DND-41 (cell line): ENCODE results near the gene SLC25A19.
"Not testable (repeated sequence)": the region's sequence is repeated elsewhere in the genome, so short reads cannot be mapped to it uniquely, and the experiment has no call there.

Source experiments
- ATAC-seq: fragments of 200-7000 bp; cut with Tn5 transposase; 3 replicates; pipeline ENCODE4 v1.9.1; 2021; ENCODE audit warnings: low read depth; ENCODE audit not compliant: insufficient read depth
- DNase-seq: peaks from one replicate; pipeline ENCODE4 v3.0.0-alpha.2; 2020
- H2AFZ ChIP-seq: 2 replicates; pipeline ENCODE4 v1.6.0; 2012; ENCODE audit warnings: low read depth, low read length
- H3K27ac ChIP-seq: 2 replicates; pipeline ENCODE4 v1.5.1; 2012; ENCODE audit warnings: low read length, inconsistent platforms
- H3K27me3 ChIP-seq: fragments of 200-600 bp; sonication (generic); 2 replicates; pipeline ENCODE4 v1.6.0; 2012; ENCODE audit warnings: low read length, mild to moderate bottlenecking, inconsistent platforms; ENCODE audit not compliant: insufficient read depth, poor library complexity
- H3K36me3 ChIP-seq: 2 replicates; pipeline ENCODE4 v1.5.1; 2012; ENCODE audit warnings: low read length, inconsistent platforms; ENCODE audit not compliant: insufficient read depth
- H3K4me1 ChIP-seq: 2 replicates; pipeline ENCODE4 v1.5.1; 2012; ENCODE audit warnings: mild to moderate bottlenecking, low read length; ENCODE audit not compliant: insufficient read depth
- H3K4me2 ChIP-seq: 2 replicates; pipeline ENCODE4 v1.6.0; 2012; ENCODE audit warnings: mild to moderate bottlenecking, moderate library complexity, low read length, inconsistent platforms; ENCODE audit not compliant: insufficient read depth
- H3K4me3 ChIP-seq, 2 experiments: fragments of 200-600 bp in 1 of 2; shearing (Covaris generic) in 1 of 2; 2 replicates each; pipeline ENCODE4 v1.5.1; 2012 to 2016; ENCODE audit warnings: inconsistent platforms in 2 of 2, low read length in 2 of 2, mild to moderate bottlenecking in 2 of 2, low read depth in 1 of 2, moderate library complexity in 1 of 2
- H3K79me2 ChIP-seq: 2 replicates; pipeline ENCODE4 v1.6.0; 2012; ENCODE audit warnings: low read length, inconsistent platforms; ENCODE audit not compliant: insufficient read depth
- H3K9ac ChIP-seq: 2 replicates; pipeline ENCODE4 v1.6.0; 2012; ENCODE audit warnings: low read depth, mild to moderate bottlenecking, inconsistent platforms, low read length, moderate library complexity
- H3K9me3 ChIP-seq: 2 replicates; pipeline ENCODE4 v1.5.1; 2012; ENCODE audit warnings: low read length, moderate library complexity, mild to moderate bottlenecking, inconsistent platforms; ENCODE audit not compliant: insufficient read depth, severe bottlenecking
- H4K20me1 ChIP-seq: 2 replicates; pipeline ENCODE4 v1.6.0; 2012; ENCODE audit warnings: low read length; ENCODE audit not compliant: insufficient read depth
- EZH2 ChIP-seq: IDR thresholded peaks from 3 replicates; pipeline ENCODE4 v1.6.1; 2012; ENCODE audit warnings: borderline replicate concordance, low read depth, mild to moderate bottlenecking, moderate library complexity, low read length, inconsistent platforms; ENCODE audit not compliant: severe bottlenecking
- TF ChIP-seq, protein P1 (sequence below): IDR thresholded peaks from 2 replicates; pipeline ENCODE4 v1.5.1; 2012; ENCODE audit warnings: borderline replicate concordance, low read length, moderate library complexity, mild to moderate bottlenecking; ENCODE audit not compliant: poor library complexity, severe bottlenecking; ENCODE audit errors: extremely low read depth

The SLC25A19 gene

GRCh38 chr17:75260641-75261335, 28.4 kb downstream of the SLC25A19 start:
- Histone ChIP-seq H2AFZ (peak overlapping the region; percentile 89), H3K27me3 (no peaks in the 10 kb centered on the region), H3K4me2 (peak overlapping the region; percentile 82), H3K36me3 (peaks cover 30% of the 10 kb centered on the region), H3K4me3 (peak overlapping the region; percentile 67 to 77), H4K20me1 (peaks cover 24% of the 10 kb centered on the region), H3K9me3 (no peaks in the 10 kb centered on the region), H3K9ac (peak overlapping the region; percentile 81), H3K27ac (peak overlapping the region; percentile 95), H3K79me2 (peaks cover 75% of the 10 kb centered on the region), H3K4me1 (peaks cover 42% of the 10 kb centered on the region)
- no peak for DNase-seq
- ATAC-seq = peak; percentile 44
- TF ChIP-seq, protein P1, sequence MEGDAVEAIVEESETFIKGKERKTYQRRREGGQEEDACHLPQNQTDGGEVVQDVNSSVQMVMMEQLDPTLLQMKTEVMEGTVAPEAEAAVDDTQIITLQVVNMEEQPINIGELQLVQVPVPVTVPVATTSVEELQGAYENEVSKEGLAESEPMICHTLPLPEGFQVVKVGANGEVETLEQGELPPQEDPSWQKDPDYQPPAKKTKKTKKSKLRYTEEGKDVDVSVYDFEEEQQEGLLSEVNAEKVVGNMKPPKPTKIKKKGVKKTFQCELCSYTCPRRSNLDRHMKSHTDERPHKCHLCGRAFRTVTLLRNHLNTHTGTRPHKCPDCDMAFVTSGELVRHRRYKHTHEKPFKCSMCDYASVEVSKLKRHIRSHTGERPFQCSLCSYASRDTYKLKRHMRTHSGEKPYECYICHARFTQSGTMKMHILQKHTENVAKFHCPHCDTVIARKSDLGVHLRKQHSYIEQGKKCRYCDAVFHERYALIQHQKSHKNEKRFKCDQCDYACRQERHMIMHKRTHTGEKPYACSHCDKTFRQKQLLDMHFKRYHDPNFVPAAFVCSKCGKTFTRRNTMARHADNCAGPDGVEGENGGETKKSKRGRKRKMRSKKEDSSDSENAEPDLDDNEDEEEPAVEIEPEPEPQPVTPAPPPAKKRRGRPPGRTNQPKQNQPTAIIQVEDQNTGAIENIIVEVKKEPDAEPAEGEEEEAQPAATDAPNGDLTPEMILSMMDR = peak; percentile 34
- TF ChIP-seq EZH2 = no peak

DNA sequence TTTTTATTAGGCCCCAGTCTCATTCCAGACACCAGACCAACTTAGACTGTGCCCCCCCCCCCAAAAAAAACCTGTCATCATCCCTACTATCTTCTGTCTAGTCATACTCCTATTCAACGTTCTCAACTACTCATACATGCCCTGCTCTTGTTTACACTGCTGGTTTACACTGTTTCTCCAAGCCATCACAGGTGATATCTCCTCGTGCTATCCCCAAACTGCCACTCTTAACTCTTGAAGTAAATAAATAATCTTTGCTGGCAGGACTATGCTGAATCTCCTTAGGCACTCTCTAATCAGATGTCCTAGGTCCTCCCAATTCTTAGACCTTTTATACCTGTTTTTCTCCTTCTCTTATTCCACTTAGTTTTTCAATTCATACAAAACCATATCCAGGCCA, 32.0 kb downstream of the SLC25A19 start:
- H3K9ac ChIP-seq, H3K36me3 ChIP-seq, H3K27ac ChIP-seq, H3K9me3 ChIP-seq, DNase-seq, ATAC-seq, H3K27me3 ChIP-seq, H2AFZ ChIP-seq, H3K4me3 ChIP-seq, H3K4me2 ChIP-seq: not testable (repeated sequence)
- H4K20me1 ChIP-seq = peaks cover 24% of the 10 kb centered on the region
- H3K79me2 ChIP-seq = peaks cover 68% of the 10 kb centered on the region
- peaks cover 28% of the 10 kb centered on the region for H3K4me1 ChIP-seq

DNA sequence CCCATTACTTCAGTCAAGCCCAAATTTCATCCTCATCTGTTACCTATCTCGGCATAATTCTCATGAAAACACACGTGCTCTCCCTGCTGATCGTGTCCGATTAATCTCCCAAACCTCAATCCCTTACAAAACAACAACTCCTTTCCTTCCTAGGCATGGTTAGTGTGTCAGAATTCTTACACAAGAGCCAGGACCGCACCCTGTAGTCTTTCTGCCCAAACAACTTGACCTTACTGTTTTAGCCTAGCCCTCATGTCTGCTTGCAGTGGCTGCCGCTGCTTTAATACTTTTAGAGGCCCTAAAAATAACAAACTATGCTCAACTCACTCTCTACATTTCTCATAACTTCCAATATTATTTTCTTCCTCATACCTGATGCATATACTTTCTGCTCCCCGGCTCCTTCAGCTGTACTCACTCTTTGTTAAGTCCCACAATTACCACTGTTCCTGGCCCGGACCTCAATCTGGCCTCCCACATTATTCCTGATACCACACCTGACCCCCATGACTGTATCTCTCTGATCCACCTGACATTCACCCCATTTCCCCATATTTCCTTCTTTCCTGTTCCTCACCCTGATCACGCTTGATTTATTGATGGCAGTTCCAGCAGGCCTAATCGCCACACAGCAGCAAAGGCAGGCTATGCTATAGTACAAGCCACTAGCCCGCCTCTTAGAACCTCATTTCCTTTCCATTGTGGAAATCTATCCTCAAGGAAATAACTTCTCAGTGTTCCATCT, 33.1 kb downstream of the SLC25A19 start:
- H2AFZ ChIP-seq = not testable (repeated sequence)
- peaks cover 71% of the 10 kb centered on the region for H3K79me2 ChIP-seq

GRCh38 chr17:75252039-75252816, 37.0 kb downstream of the SLC25A19 start:
- Histone ChIP-seq H2AFZ (no peak overlapping the region), H4K20me1 (peaks cover 10% of the 10 kb centered on the region; the same call in 1 of the 2 replicates), H3K4me2 (no peak overlapping the region), H3K79me2 (peaks cover 68% of the 10 kb centered on the region), H3K4me3 (no peak overlapping the region), H3K9ac (no peak overlapping the region), H3K4me1 (no peaks in the 10 kb centered on the region), H3K27ac (no peak overlapping the region), H3K27me3 (no peaks in the 10 kb centered on the region), H3K9me3 (no peaks in the 10 kb centered on the region), H3K36me3 (peaks cover 7% of the 10 kb centered on the region; the same call in 1 of the 2 replicates)
- TF ChIP-seq, protein P1 = no peak
- no peak for TF ChIP-seq EZH2
- no peak for DNase-seq
- ATAC-seq = no peak

More for the DNA sequence above, 33.1 kb downstream of the SLC25A19 start:
- DNase-seq, H3K4me2 ChIP-seq, H3K27me3 ChIP-seq, H3K9me3 ChIP-seq, H3K4me3 ChIP-seq, H3K9ac ChIP-seq, ATAC-seq, H3K27ac ChIP-seq, H3K36me3 ChIP-seq: not testable (repeated sequence)
- H3K4me1 ChIP-seq = peaks cover 27% of the 10 kb centered on the region
- peaks cover 27% of the 10 kb centered on the region for H4K20me1 ChIP-seq
